GM12865 (cell line): ENCODE data around the gene CORO2A.
A peak's percentile ranks its signal among the peaks of the same experiment; 100 is the strongest.

Source experiments
- DNase-seq: peaks from one replicate; pipeline ENCODE4 v3.0.0; 2010; ENCODE audit warnings: low read depth
- H3K4me3 ChIP-seq: 2 replicates; pipeline ENCODE4 v1.5.1; 2011; ENCODE audit warnings: mild to moderate bottlenecking, low read depth, low read length, control low read depth
- CTCF ChIP-seq: IDR thresholded peaks from 2 replicates; pipeline ENCODE4 v1.5.1; 2011; ENCODE audit warnings: low read length, control low read depth, low read depth, inconsistent platforms; ENCODE audit not compliant: insufficient read depth; ENCODE audit errors: missing control alignments

The CORO2A gene

DNA sequence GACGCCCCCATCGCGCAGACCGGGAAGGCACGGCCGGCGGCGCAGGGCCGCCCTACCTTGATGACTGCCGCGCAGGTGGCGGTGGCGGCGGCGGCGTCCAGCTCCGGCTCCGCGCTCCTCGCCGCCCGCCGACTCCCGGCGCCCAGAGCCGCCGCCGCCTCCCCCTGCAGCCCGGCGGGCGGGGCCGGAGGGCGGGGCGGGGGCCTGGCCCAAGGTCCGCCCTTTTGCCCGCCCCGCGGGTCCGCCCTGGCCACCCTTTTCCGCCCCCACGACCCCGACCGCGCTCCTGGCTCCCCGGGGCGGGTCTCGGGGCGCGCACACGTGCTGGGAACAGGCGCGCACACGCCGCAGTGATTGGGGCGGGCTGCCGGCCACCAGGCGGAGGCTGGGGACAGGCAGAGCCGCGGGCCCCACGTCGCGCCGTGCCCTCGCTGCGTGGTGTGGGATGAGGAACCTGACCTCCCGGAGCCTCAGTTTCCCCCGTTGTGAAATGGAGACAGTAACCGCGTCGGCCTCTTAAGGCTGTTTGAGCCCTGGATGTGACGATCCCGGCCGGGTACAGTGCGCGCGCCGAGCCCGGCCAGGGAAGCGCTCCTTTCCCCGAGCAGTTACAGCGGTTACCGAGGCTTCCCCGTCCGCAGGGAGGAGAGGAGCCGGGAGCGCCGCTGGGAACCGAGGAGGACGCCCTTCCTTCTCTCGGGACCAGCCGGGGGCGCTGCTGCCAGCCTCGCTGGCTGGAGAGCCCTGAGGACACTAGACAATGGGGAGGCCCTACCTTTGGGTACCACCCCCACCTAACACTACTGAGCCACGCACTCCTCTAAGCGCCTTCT is at the start of gene CORO2A:
Gene CORO2A, minus strand, starts transcription at position 135 of the 833 bp plus-strand sequence. CDS start 34,977 bp downstream, outside the sequence.
- DNase-seq: peak; percentile 73
- peak; percentile 12 for TF ChIP-seq CTCF
- H3K4me3 ChIP-seq: peak within 1 kb of the TSS; percentile 61

DNA sequence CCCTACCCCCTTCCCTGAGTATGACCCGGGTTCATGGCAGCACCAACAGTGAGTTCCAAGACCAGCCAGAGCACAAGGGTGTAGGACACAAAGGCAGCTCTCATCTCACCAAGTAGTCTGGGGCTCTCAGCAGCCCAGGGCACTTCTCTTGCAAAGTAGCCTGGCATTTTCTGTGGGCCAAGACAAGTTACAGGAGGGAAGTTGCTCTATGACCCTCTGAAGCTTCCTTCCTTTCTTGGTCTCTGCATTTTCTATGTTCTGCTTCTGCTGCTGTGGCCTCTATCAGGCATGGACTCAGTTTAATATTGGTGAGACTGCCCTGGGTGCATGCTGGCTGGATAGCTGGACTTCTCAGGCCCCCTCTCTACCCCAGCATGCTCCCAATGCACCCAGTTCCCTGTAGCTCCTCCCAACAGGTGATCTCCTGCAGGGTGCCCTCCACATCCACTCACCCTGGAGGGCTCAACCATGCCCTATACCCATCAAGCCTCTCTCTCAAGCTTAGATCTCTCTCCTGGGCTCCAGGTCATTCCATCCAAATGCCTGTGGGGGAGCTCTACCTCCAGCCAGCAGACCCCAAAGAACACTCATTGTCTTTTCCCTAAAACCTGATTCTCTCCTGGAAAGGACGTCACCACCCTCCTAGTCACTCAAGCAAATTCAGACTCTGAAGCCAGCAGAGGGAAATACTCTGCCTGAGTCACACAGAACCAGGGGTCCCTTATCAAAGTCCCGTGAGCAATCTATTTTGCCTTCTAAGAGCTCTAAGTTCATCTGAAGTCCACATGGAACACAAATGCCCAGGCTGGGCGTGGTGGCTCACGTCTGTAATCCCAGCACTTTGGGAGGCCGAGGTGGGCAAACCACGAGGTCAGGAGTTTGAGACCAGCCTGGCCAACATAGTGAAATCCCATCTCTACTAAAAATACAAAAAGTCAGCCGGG is 49.2 kb upstream of the CORO2A start:
- no peak for DNase-seq
- TF ChIP-seq CTCF: no peak
- H3K4me3 ChIP-seq: no peak overlapping the region

- TF ChIP-seq CTCF: no peak
- H3K4me3 ChIP-seq: no peak overlapping the region
- no peak for DNase-seq
Observed at GRCh38 chr9:98240475-98240874, 48.0 kb upstream of the CORO2A start.

DNA sequence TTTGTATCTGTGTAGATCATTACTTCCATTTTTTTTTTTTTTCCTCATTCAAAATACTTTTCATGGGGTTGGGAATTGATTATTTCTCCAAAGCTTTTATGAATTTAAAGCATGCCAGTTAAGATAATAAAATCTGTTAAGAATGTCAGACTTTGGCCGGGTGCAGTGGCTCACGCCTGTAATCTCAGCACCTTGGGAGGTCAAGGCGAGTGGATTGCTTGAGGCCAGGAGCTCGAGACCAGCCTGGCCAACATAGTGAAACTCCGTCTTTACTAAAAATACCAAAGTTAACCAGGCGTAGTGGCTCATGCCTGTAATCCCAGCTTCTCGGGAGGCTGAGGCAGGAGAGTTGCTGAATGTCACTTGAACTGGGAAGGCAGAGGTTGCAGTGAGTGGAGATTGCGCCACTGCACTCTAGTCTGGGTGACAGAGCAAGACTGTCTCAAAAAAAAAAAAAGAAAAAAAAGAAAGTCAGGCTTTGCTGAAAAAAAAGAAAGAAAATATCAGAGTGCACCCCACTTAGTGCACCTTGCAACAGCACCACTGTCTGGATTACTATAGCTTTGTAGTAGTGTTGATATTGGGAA is 44.6 kb upstream of the CORO2A start:
- no peak for TF ChIP-seq CTCF
- no peak for DNase-seq
- H3K4me3 ChIP-seq: no peak overlapping the region

GRCh38 chr9:98235126-98235525 is 42.7 kb upstream of the CORO2A start:
- no peak for DNase-seq
- no peak overlapping the region for H3K4me3 ChIP-seq
- TF ChIP-seq CTCF: no peak

- H3K4me3 ChIP-seq: no peak overlapping the region
- no peak for DNase-seq
- TF ChIP-seq CTCF: no peak
Observed at GRCh38 chr9:98234245-98234825, 41.9 kb upstream of the CORO2A start.
